Thoracic aorta (tissue), 2 donors: ENCODE measurements around the gene SRD5A2. TPM values are rescaled to one million over a fixed set of nuclear protein-coding genes. Genes with fewer than 3 reads are reported as not detected.
"Not testable (repeated sequence)": the region's sequence is repeated elsewhere in the genome, so short reads cannot be mapped to it uniquely, and the experiment has no call there.

Experiments used
- ATAC-seq: fragments of 150-250 bp; one replicate; pipeline ENCODE4 v1.8.0; 2017; ENCODE audit warnings: low read depth; ENCODE audit not compliant: insufficient number of reproducible peaks, low FRiP score
- DNase-seq: peaks from one replicate; pipeline ENCODE4 v3.0.0-alpha.2; 2020; ENCODE audit warnings: low spot score
- H3K27ac ChIP-seq, 2 donors: fragments of 200-600 bp; sonication (generic); 1 replicate in 1 of 2; 2 replicates in 1 of 2; pipeline ENCODE4 v1.5.1; 2016; ENCODE audit warnings: mild to moderate bottlenecking in 2 of 2, moderate library complexity in 2 of 2
- H3K27me3 ChIP-seq: fragments of 200-600 bp; sonication (generic); replicated peaks from 2 replicates; pipeline ENCODE4 v1.6.0; 2016; ENCODE audit warnings: mild to moderate bottlenecking; ENCODE audit not compliant: insufficient read depth
- H3K36me3 ChIP-seq: fragments of 200-600 bp; sonication (generic); one replicate; pipeline ENCODE4 v1.5.1; 2016
- H3K4me1 ChIP-seq, 2 donors: fragments of 200-600 bp; sonication (generic); 1 replicate in 1 of 2; 2 replicates in 1 of 2; pipeline versions ENCODE4 v1.5.1 to v1.6.0; 2016; ENCODE audit warnings: low read depth in 2 of 2, mild to moderate bottlenecking in 1 of 2; ENCODE audit not compliant: control insufficient read depth in 1 of 2
- H3K4me3 ChIP-seq: fragments of 200-600 bp; sonication (generic); 2 replicates; pipeline ENCODE4 v1.5.1; 2016; ENCODE audit warnings: mild to moderate bottlenecking
- H3K9me3 ChIP-seq: fragments of 200-600 bp; sonication (generic); 2 replicates; pipeline ENCODE4 v1.5.1; 2016
- CTCF ChIP-seq: fragments of 200-600 bp; sonication (generic); IDR thresholded peaks from one replicate; pipeline ENCODE4 v1.5.1; 2019; ENCODE audit warnings: antibody characterized with exemption
- total RNA-seq, 2 donors: library from RNA; depleted of rRNA; stranded (reverse); fragments of >200 nt; gene quantifications; one replicate each; pipeline versions ENCODE4 v1.1.0 to v1.2.3, GENCODE V29; 2016

The SRD5A2 gene
- total RNA-seq, 2 donors from 2014 or later = not detected

GRCh38 chr2:31504311-31504710, 76.4 kb downstream of the SRD5A2 start:
- Histone ChIP-seq H3K27me3 (no peaks in the 10 kb centered on the region), H3K27ac (no peak overlapping the region), H3K9me3 (no peaks in the 10 kb centered on the region), H3K4me1 (no peaks in the 10 kb centered on the region), H3K36me3 (no peaks in the 10 kb centered on the region), H3K4me3 (no peak overlapping the region)
- TF ChIP-seq CTCF = no peak
- no peak for ATAC-seq
- no peak for DNase-seq

GRCh38 chr2:31496451-31496874, 84.3 kb downstream of the SRD5A2 start:
- not testable (repeated sequence) for H3K4me3 ChIP-seq, DNase-seq, H3K27ac ChIP-seq, H3K4me1 ChIP-seq, H3K36me3 ChIP-seq, H3K27me3 ChIP-seq, ATAC-seq, H3K9me3 ChIP-seq

GRCh38 chr2:31489339-31489738, 91.4 kb downstream of the SRD5A2 start:
- H3K4me3 ChIP-seq, ATAC-seq, H3K27ac ChIP-seq, H3K36me3 ChIP-seq, H3K27me3 ChIP-seq, H3K9me3 ChIP-seq, DNase-seq, H3K4me1 ChIP-seq: not testable (repeated sequence)

GRCh38 chr2:31483246-31483645, 97.5 kb downstream of the SRD5A2 start:
- Histone ChIP-seq H3K27me3 (no peaks in the 10 kb centered on the region), H3K36me3 (no peaks in the 10 kb centered on the region), H3K9me3 (no peaks in the 10 kb centered on the region), H3K4me1 (no peaks in the 10 kb centered on the region), H3K27ac (no peak overlapping the region), H3K4me3 (no peak overlapping the region)
- no peak for TF ChIP-seq CTCF
- ATAC-seq (no peak), DNase-seq (no peak)

GRCh38 chr2:31476511-31477180, 104.1 kb downstream of the SRD5A2 start:
- Histone ChIP-seq H3K27ac (no peak overlapping the region), H3K27me3 (no peaks in the 10 kb centered on the region), H3K36me3 (no peaks in the 10 kb centered on the region), H3K9me3 (no peaks in the 10 kb centered on the region), H3K4me3 (no peak overlapping the region), H3K4me1 (peaks cover 0 to 10% of the 10 kb centered on the region in 2 donors)
- DNase-seq = no peak
- ATAC-seq = no peak
- TF ChIP-seq CTCF = no peak

- Histone ChIP-seq H3K27ac (no peak overlapping the region), H3K4me3 (no peak overlapping the region), H3K27me3 (no peaks in the 10 kb centered on the region), H3K9me3 (no peaks in the 10 kb centered on the region), H3K36me3 (no peaks in the 10 kb centered on the region), H3K4me1 (peaks cover 0 to 10% of the 10 kb centered on the region in 2 donors)
- no peak for TF ChIP-seq CTCF
- DNase-seq = no peak
- no peak for ATAC-seq
Observed at GRCh38 chr2:31475692-31476091, 105.0 kb downstream of the SRD5A2 start.
